ENCODE measurements around the gene CFAP46. TPM values are rescaled to one million over a fixed set of nuclear protein-coding genes. Genes with fewer than 3 reads are reported as not detected.
"Not testable (repeated sequence)": the region's sequence is repeated elsewhere in the genome, so short reads cannot be mapped to it uniquely, and the experiment has no call there.

Gene CFAP46
- total RNA-seq, 6 experiments from 2014 or later = 0.31 to 1.4 (median 0.32) TPM; not detected in 1

DNA sequence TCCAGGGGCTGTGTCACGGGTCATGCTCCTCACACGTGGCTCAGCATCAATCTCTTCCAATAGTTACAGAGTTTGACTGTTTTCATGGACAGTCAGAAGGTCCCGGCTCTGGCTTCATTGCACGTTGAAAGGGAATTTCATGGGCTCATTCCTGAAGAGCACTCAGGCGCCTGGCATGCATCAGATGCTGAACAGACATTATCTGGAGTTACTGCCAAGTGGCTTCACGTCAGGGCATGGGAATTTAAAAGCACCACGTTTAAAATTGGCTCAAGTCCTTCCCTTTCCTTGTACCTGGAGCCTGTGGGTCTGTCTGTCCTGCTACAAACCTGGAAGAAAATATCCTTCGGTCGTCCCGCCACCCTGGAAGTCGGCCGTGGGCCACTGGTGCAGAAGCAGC, 50.4 kb downstream of the CFAP46 start:
- Mint-ChIP-seq H3K27me3 (ENCODE audit: insufficient read depth) (peaks cover 35% of the 10 kb centered on the region), H3K4me1 (ENCODE audit: low read depth) (peaks cover 9% of the 10 kb centered on the region), H3K36me3 (ENCODE audit: low read depth) (no peaks in the 10 kb centered on the region), H3K4me3 (no peak overlapping the region; the same call in 1 of the 2 replicates), H3K27ac (peak overlapping the region; percentile 68), H3K9me3 (no peaks in the 10 kb centered on the region; the same call in 1 of the 2 replicates)
- TF ChIP-seq, protein P1, sequence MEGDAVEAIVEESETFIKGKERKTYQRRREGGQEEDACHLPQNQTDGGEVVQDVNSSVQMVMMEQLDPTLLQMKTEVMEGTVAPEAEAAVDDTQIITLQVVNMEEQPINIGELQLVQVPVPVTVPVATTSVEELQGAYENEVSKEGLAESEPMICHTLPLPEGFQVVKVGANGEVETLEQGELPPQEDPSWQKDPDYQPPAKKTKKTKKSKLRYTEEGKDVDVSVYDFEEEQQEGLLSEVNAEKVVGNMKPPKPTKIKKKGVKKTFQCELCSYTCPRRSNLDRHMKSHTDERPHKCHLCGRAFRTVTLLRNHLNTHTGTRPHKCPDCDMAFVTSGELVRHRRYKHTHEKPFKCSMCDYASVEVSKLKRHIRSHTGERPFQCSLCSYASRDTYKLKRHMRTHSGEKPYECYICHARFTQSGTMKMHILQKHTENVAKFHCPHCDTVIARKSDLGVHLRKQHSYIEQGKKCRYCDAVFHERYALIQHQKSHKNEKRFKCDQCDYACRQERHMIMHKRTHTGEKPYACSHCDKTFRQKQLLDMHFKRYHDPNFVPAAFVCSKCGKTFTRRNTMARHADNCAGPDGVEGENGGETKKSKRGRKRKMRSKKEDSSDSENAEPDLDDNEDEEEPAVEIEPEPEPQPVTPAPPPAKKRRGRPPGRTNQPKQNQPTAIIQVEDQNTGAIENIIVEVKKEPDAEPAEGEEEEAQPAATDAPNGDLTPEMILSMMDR (IDR thresholded peaks at IDR 0.05) = no peak
- peak; percentile 63 for DNase-seq

DNA sequence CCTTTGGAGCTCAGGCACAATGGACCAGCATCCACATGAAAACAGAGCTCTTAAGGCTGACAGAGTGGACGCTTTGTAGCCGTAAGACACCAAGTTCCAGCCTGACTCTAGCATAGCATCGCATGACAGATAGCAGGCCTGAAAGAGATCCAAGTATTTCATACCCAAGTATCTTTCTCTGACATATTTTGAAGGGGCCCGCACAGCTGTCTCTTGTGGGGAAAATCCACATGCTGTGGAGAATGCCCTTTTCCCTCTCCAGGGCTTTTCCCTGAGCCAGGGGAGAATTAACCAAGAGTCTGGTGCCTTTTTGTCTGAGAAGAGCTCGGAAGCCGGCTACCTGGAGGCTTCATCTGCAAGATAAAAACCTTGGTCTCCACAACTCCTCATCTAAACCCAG, 51.0 kb downstream of the CFAP46 start:
- Mint-ChIP-seq H3K36me3 (ENCODE audit: low read depth) (no peaks in the 10 kb centered on the region), H3K4me3 (no peak overlapping the region), H3K27ac (no peak overlapping the region), H3K9me3 (no peaks in the 10 kb centered on the region; the same call in 1 of the 2 replicates), H3K4me1 (ENCODE audit: low read depth) (peaks cover 9% of the 10 kb centered on the region), H3K27me3 (ENCODE audit: insufficient read depth) (peaks cover 39% of the 10 kb centered on the region)
- no peak for DNase-seq
- TF ChIP-seq, protein P1 (IDR thresholded peaks at IDR 0.05) = no peak

DNA sequence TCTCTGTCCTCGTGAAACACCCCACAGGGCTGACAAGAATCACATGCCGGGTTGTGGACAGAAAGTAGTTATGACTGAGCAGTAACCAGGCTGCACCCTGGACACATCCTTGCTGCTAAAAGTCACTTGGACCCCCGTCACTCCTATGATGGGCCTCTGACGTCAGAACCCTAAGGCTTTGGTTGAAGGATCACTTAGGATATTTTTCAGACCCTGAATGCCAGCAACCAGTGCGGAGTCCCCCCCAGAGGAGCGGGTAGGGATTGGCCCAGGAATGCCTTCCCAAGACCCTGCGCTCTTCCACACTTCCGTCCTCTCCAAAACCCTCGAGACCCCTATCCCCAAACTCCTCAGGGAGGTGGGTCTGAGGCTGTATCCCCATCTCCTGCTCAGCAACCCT, 52.1 kb downstream of the CFAP46 start:
- TF ChIP-seq, protein P1 (IDR thresholded peaks at IDR 0.05) = no peak
- no peaks in the 10 kb centered on the region for H3K36me3 Mint-ChIP-seq (ENCODE audit: low read depth)
- no peak for DNase-seq
- H3K4me1 Mint-ChIP-seq (ENCODE audit: low read depth) = peaks cover 9% of the 10 kb centered on the region
- H3K4me3 Mint-ChIP-seq = no peak overlapping the region
- no peaks in the 10 kb centered on the region; the same call in 1 of the 2 replicates for H3K9me3 Mint-ChIP-seq
- no peak overlapping the region for H3K27ac Mint-ChIP-seq
- H3K27me3 Mint-ChIP-seq (ENCODE audit: insufficient read depth) = peaks cover 37% of the 10 kb centered on the region

DNA sequence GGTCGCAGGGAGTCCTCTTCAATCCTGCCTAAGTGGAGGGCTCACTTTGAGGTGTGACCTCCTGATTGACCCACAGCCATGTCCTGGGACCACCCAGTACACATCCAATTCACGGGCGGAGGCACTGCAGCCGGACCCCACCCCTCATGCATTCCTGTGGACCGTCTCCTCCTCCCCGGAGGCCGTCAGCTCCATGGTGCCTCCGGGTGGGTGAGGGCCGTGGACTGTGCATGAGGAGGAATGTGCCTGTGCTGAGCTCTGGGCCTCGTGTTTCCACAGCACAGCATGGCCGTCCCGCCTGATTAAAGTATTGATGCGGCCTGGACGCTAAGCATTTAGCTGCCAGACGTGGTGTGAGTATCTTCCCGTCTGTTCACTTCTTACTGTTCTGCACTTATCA, 52.8 kb downstream of the CFAP46 start:
- no peak for DNase-seq

DNA sequence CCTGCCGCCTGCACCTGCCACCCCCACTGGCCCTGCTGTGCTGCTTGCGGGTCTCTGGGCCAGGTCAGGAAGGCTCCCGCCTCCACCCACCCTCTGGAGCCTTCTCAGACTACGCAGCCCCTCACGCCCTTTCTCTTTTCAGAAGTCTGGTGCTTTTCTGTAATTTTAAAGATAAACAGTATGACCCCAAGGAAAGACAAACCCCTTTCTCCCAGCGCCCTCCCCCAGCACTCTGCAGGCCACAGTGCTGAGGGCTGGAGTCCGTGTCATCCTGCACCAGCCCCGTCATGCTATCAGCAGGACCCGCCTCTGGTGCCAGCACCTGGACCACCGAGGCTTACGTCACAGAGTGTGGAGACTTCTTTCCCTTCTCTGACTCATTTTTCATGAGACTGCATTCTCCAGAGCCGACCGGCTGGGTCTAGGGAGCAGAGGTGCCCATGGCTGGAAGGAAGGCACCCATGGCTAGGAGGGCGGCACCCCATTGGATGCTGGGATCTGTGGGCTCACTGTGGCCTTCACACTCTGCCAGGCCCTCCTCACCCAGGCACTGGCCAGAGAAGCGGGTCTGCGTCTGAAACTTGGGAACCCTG, 53.4 kb downstream of the CFAP46 start:
- TF ChIP-seq, protein P1 (IDR thresholded peaks at IDR 0.05) = no peak
- Mint-ChIP-seq H3K4me1 (ENCODE audit: low read depth) (peaks cover 9% of the 10 kb centered on the region), H3K4me3 (no peak overlapping the region), H3K27me3 (ENCODE audit: insufficient read depth) (peaks cover 34% of the 10 kb centered on the region), H3K36me3 (ENCODE audit: low read depth) (no peaks in the 10 kb centered on the region), H3K9me3 (no peaks in the 10 kb centered on the region; the same call in 1 of the 2 replicates), H3K27ac (no peak overlapping the region)
- no peak for DNase-seq

More for the DNA sequence above, 52.8 kb downstream of the CFAP46 start:
- H3K4me1 Mint-ChIP-seq (ENCODE audit: low read depth) = peaks cover 9% of the 10 kb centered on the region
- H3K4me3 Mint-ChIP-seq = no peak overlapping the region
- peaks cover 33% of the 10 kb centered on the region for H3K27me3 Mint-ChIP-seq (ENCODE audit: insufficient read depth)
- no peaks in the 10 kb centered on the region for H3K36me3 Mint-ChIP-seq (ENCODE audit: low read depth)
- TF ChIP-seq, protein P1 (IDR thresholded peaks at IDR 0.05) = no peak
- H3K27ac Mint-ChIP-seq = no peak overlapping the region
- H3K9me3 Mint-ChIP-seq = no peaks in the 10 kb centered on the region; the same call in 1 of the 2 replicates

DNA sequence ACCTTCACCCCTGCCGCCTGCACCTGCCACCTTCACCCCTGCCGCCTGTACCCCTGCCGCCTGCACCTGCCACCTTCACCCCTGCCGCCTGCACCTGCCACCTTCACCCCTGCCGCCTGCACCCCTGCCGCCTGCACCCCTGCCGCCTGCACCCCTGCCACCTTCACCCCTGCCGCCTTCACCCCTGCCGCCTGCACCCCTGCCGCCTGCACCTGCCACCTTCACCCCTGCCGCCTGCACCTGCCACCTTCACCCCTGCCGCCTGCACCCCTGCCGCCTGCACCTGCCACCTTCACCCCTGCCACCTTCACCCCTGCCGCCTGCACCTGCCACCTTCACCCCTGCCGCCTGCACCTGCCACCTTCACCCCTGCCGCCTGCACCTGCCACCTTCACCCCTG, 53.9 kb downstream of the CFAP46 start:
- H3K9me3 Mint-ChIP-seq; H3K4me3 Mint-ChIP-seq; H3K27ac Mint-ChIP-seq; H3K36me3 Mint-ChIP-seq (ENCODE audit: low read depth); DNase-seq: not testable (repeated sequence)
- Mint-ChIP-seq H3K4me1 (ENCODE audit: low read depth) (peaks cover 14% of the 10 kb centered on the region), H3K27me3 (ENCODE audit: insufficient read depth) (peaks cover 36% of the 10 kb centered on the region)

Data from HFFc6 (cell line).